Measurements from ENCODE around the gene ELMO1.

- TF ChIP-seq CTCF (IDR thresholded peaks at IDR 0.05 in 2 of 3, conservative IDR thresholded peaks at IDR 0.05 in 1 of 3; ENCODE audit: borderline replicate concordance in 1 of 3, insufficient read depth in 1 of 3, low read depth in 2 of 3, low read length in 2 of 3) (no peak), REST (IDR thresholded peaks at IDR 0.05; ENCODE audit: low read depth) (no peak), POLR2A (IDR thresholded peaks at IDR 0.05; ENCODE audit: borderline replicate concordance, extremely low read depth, insufficient read depth, insufficient read length) (no peak), JUND (IDR thresholded peaks at IDR 0.05) (no peak), EZH2phosphoT487 (IDR thresholded peaks at IDR 0.05; ENCODE audit: borderline replicate concordance) (no peak), FOSL1 (IDR thresholded peaks at IDR 0.05; ENCODE audit: low read depth) (no peak), MAX (IDR thresholded peaks at IDR 0.05) (no peak), SP1 (IDR thresholded peaks at IDR 0.05; ENCODE audit: low read depth) (no peak), SIN3A (IDR thresholded peaks at IDR 0.05; ENCODE audit: low read depth) (no peak), CEBPB (IDR thresholded peaks at IDR 0.05; ENCODE audit: low read depth) (no peak), RAD21 (IDR thresholded peaks at IDR 0.05; ENCODE audit: low read depth) (no peak), EZH2 (IDR thresholded peaks at IDR 0.05) (no peak), POLR2AphosphoS5 (IDR thresholded peaks at IDR 0.05; ENCODE audit: low read depth, low read length) (no peak)
These were observed 463.9 kb downstream of the ELMO1 start for GRCh38 chr7:36984710-36985312.
